ENCODE data around the gene CBX8.

Gene CBX8

DNA sequence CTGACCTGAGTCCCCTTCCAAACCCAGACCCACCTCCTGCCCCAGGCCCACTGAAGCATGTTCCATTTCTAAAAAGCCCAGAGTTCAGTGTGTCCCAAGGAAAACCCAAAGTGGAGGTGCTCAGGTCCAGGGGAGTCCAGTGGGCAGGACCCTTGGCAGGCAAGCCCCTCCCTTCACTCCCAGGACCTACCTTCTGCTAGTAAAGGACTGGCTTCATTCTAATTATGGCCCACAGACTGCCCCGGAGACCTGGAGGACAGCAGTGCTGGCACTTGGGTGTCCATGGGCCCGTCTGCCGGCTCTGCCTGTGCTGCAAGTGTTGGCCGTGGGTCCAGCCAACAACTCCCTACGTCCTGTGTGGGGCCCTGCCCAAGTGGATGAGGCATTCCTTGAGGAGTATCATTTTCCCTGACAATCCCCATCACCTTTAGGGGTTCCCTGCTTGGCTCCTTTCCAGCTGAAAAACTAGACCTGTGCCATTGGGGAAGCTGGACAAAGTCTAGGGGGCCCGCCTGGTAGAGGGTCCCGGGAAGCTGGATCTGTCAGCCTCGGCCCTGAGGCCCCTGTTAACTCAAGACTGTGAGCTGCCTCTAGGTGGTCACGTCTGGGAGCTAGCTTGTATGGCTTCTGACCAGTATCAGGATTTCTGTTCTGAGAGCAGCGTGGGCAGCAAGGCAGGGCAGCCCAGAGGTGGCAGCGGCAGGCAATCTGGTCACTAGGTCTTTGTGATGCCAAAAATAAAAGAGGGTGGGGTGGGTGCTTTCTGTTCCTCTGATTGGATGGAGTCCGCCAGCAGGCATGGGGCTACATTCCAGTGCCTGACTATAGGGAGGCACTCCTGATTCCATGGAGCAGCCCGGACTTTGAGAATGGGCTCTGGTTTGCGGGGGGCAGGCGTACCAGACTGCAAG lies 10.7 kb downstream of the CBX8 start:
- TF ChIP-seq ZFX (IDR thresholded peaks at IDR 0.05; ENCODE audit: borderline replicate concordance) = no peak
- TF ChIP-seq, protein P1, sequence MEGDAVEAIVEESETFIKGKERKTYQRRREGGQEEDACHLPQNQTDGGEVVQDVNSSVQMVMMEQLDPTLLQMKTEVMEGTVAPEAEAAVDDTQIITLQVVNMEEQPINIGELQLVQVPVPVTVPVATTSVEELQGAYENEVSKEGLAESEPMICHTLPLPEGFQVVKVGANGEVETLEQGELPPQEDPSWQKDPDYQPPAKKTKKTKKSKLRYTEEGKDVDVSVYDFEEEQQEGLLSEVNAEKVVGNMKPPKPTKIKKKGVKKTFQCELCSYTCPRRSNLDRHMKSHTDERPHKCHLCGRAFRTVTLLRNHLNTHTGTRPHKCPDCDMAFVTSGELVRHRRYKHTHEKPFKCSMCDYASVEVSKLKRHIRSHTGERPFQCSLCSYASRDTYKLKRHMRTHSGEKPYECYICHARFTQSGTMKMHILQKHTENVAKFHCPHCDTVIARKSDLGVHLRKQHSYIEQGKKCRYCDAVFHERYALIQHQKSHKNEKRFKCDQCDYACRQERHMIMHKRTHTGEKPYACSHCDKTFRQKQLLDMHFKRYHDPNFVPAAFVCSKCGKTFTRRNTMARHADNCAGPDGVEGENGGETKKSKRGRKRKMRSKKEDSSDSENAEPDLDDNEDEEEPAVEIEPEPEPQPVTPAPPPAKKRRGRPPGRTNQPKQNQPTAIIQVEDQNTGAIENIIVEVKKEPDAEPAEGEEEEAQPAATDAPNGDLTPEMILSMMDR (IDR thresholded peaks at IDR 0.05) = no peak
- no peak overlapping the region for H3K27ac ChIP-seq

DNA sequence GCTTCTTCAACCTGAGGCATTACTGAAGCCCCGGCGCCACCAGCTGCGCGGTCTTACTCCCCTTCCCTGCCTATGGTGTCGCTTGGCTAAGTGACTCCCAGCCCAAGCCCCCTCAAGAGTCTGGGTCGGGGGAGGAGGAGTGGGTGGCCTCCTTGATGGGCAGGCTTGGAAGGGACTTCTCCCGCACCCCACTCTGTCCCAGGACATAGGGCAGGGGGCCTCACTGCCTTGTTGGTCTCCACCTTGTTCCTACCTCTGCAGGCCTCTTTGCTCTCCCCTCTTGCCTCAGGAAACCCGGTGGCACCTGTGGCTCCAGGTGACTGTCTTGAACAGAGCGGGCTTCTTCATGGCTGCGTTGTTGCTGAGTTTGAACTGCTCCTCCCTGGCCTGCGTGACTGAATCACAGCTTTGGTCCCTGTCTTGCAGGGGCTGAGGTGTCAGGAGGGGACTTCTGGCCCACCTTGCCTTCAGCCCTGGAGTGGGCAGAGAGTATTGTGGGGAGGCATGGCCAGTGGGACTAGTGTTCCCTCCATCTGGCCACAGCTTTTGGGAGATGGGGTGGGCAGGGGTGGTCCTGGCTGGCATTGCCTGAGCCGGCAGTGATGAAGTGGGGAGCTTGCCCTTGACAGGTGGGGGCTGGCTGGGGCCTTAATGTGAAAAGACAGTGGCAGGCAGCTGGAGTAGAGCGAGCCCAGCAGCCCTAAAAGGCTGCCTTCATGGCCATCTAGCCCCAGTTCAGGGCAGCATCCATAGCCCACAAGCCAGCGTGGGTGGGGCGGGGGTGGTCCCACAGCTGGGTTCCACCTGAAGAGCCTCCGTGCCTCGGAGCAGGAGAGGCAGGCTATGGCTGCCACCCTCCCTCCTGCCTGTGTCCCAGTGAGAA lies 11.6 kb downstream of the CBX8 start:
- H3K27ac ChIP-seq = no peak overlapping the region
- TF ChIP-seq, protein P1 (IDR thresholded peaks at IDR 0.05) = no peak
- no peak for TF ChIP-seq ZFX (IDR thresholded peaks at IDR 0.05; ENCODE audit: borderline replicate concordance)

DNA sequence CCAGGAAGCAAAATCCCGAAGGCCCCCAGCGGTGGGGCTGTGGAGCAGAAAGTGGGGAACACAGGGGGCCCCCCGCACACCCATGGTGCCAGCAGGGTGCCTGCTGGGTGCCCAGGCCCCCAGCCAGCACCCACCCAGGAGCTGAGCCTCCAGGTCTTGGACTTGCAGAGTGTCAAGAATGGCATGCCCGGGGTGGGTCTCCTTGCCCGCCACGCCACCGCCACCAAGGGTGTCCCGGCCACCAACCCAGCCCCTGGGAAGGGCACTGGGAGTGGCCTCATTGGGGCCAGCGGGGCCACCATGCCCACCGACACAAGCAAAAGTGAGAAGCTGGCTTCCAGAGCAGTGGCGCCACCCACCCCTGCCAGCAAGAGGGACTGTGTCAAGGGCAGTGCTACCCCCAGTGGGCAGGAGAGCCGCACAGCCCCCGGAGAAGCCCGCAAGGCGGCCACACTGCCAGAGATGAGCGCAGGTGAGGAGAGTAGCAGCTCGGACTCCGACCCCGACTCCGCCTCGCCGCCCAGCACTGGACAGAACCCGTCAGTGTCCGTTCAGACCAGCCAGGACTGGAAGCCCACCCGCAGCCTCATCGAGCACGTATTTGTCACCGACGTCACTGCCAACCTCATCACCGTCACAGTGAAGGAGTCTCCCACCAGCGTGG lies 12.4 kb downstream of the CBX8 start:
- H3K27ac ChIP-seq = no peak overlapping the region
- TF ChIP-seq, protein P1 (IDR thresholded peaks at IDR 0.05) = no peak
- no peak for TF ChIP-seq ZFX (IDR thresholded peaks at IDR 0.05; ENCODE audit: borderline replicate concordance)

DNA sequence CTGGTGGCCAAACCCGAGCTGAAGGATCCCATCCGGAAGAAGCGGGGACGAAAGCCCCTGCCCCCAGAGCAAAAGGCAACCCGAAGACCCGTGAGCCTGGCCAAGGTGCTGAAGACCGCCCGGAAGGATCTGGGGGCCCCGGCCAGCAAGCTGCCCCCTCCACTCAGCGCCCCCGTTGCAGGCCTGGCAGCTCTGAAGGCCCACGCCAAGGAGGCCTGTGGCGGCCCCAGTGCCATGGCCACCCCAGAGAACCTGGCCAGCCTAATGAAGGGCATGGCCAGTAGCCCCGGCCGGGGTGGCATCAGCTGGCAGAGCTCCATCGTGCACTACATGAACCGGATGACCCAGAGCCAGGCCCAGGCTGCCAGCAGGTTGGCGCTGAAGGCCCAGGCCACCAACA lies 13.0 kb downstream of the CBX8 start:
- no peak overlapping the region for H3K27ac ChIP-seq
- no peak for TF ChIP-seq ZFX (IDR thresholded peaks at IDR 0.05; ENCODE audit: borderline replicate concordance)
- TF ChIP-seq, protein P1 (IDR thresholded peaks at IDR 0.05) = no peak

DNA sequence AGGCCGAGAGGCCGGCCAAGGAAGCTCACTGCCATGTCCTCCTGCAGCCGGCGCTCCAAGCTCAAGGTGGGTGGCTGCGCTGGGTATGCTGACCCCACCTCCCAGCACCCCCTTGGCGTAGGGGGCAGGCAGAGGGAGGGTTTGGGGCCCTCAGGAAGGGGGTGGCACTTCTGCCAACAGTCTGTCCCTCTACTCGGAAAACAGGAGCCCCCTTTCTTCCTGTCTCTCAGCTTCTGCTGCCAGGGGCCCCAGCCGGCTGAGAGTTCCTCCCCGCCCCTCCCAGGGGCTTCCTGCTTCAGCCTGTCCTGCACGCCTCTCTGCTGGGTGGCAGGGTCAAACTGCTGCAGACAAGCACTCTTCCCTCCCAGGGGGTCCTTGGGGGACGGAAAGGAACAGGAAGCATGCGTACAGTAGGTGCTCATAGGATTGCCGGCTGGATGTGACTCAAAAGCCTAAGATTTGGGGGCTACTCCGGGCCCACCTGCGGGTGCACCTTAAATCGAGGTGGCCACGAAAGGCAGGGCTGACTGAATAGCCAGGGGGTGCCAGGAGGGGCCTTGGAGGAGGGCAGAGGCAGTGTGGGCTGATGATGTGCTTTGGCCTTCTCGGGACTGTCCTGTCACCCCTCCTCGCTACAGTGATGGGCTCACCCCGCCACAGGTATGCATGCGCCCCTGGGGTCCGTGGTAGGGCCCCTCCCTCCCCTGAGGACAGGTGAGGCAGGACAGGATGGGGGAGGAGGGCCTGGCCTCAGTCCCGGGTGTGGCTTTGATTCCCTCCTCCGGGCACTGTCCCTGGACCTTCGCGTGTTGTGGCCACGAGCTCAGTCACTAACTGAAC lies 14.9 kb downstream of the CBX8 start:
- H3K27ac ChIP-seq = no peak overlapping the region

More for the DNA sequence above, 14.9 kb downstream of the CBX8 start:
- no peak for TF ChIP-seq ZFX (IDR thresholded peaks at IDR 0.05; ENCODE audit: borderline replicate concordance)
- TF ChIP-seq, protein P1 (IDR thresholded peaks at IDR 0.05) = no peak

All from 22Rv1 (cell line).